Hepatic stellate cell (primary cell): ENCODE data around the gene MXI1.
"Not testable (repeated sequence)": the region's sequence is repeated elsewhere in the genome, so short reads cannot be mapped to it uniquely, and the experiment has no call there.

Source experiments
- DNase-seq: peaks from one replicate; pipeline ENCODE4 v3.0.0; 2011; ENCODE audit warnings: low spot score

The MXI1 gene

DNA sequence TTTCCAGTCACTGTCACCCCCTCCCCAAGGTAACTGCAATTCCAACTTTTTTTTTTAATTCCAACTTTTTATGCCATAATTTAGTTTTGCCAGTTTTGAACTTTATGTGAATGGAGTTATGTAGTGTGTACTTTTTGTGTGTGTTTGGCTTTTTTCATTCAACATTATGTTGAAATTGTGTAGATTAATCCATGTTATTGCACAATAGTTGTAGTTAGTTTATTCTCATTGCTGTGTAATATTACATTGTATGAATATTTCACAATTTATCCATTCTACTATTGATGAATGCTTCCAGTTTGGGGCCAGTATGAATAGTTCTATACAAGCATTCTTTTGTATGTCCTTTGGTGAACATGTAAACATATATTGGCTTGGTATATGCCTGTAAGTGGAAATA is 32.5 kb downstream of the MXI1 start:
- no peak for DNase-seq

DNA sequence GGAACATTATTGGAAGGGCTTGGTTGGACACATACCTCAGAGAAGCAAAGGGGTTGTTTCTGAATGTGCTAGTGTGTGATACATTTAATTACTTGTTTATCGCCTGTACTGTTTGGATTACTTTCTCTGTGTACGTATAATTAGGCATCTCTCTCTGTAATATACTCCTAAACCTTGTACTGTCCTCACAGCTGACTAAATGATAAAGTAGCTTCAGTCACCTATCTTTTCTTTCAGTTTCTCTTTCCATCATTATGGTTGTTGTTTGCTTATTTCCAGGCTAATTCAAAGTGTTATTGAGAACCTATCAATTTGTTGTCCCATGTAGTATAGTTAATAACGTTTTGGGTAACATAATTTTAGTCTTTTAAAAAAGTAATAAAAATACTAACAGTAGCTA is 34.0 kb downstream of the MXI1 start:
- no peak for DNase-seq

DNA sequence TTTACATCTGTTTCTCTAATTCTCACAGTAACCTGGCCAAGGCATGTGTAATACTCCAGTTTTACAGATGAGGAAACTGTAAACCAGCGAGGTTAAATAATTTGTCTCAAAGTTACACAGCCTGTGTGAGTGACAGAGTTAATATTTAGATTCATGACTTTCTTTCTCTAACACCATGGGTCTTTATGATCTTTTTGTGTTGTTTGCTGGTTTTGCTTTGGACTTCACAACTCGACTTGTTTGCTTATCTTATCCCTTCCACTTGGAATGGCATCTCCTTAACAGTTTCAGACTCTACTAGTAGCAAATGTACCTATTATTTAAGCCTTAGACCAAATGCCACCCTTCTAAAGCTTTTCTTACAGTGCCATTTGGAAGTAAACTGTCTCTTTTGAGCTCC is 34.4 kb downstream of the MXI1 start:
- no peak for DNase-seq

DNA sequence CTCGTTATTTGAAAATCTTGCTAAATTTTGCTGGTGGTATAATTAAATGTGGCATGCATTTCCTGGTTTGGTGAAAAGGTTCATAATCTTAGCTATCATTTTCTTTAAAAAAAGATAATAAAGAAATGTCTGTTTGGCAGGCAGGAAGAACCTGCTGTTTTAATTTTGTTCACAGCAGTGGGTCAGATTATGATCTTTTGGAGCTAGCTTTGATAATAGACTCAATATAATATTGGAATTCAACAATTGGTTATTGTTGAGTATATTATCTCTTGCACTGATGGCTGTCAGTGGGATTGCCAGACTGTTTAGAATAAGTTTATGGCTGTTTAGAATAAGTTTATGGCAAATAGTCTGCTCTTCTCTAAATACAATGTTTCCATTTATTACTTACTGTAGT is 35.1 kb downstream of the MXI1 start:
- no peak for DNase-seq

DNA sequence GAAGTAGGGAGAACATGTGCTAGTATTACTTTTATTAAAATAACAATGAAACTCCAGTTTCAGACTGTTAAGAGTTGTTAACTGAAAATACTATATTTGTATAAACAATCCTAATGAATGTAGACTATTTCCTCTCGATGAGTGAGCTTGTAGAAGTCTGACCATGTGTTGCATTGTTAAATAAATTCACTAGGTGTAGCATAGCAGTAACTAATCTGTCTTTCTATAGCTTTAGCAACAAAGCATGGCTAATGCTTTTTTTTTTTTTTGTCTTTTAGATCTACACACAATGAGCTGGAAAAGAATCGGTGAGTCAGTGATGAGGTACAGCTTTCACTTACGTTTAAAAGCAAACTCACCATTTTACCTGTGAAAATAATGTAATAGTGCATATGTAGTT is 37.1 kb downstream of the MXI1 start:
- no peak for DNase-seq

DNA sequence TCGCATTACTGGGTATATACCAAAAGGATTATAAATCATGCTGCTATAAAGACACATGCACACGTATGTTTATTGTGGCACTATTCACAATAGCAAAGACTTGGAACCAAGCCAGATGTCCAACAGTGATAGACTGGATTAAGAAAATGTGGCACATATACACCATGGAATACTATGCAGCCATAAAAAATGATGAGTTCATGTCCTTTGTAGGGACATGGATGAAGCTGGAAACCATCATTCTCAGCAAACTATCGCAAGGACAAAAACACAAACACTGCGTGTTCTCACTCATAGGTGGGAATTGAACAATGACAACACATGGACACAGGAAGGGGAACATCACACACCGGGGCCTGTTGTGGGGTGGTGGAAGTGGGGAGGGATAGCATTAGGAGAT is 40.4 kb downstream of the MXI1 start:
- DNase-seq: not testable (repeated sequence)

DNA sequence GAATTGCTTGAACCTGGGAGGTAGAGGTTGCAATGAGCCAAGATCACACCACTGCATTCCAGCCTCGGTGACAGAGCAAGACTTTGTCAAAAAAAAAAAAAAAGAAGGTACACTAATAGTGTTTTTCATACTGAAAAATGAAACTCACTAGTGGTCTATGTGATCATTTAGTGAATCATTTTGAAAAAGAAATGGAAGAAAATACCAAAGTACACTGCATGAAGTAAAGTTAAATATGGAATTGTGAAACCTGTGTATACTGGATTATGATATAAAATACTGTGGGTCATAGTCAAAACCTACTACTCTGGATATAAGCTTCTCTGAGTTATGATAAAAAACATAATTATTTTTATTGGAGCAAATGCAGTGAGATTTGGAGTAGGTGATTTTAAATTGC is 42.1 kb downstream of the MXI1 start:
- not testable (repeated sequence) for DNase-seq

DNA sequence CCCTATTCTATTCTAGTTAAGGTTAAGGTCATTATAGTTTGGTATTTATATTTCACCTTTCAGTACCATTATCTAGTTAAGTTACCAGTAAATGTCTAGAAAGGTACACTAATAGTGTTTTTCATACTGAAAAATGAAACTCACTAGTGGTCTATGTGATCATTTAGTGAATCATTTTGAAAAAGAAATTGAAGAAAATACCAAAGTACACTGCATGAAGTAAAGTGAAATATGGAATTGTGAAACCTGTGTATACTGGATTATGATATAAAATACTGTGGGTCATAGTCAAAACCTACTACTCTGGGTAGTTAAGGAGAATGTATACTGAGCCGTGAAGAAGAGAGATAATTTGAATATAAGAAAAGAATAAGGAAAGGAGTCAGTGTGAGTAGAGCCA is 44.0 kb downstream of the MXI1 start:
- DNase-seq: not testable (repeated sequence)

DNA sequence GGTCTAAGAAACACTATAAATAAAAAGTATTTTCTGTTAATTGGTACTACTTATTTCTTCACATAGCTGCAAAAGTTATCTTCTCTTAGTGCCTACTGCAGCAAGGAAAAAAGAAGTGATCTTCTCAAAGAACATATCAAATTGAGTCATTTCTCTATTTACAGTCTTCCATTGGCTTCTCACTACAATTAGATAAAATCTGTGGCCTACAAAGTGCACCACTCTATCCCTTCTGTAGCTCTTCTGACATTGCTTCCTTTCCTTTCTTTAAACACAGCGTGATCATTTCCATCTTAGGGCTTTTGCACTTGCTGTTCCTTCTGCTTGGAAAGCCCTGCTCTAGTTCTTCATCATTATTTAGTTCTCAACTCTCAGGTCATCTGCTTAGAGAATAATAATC is 44.7 kb downstream of the MXI1 start:
- DNase-seq: no peak

DNA sequence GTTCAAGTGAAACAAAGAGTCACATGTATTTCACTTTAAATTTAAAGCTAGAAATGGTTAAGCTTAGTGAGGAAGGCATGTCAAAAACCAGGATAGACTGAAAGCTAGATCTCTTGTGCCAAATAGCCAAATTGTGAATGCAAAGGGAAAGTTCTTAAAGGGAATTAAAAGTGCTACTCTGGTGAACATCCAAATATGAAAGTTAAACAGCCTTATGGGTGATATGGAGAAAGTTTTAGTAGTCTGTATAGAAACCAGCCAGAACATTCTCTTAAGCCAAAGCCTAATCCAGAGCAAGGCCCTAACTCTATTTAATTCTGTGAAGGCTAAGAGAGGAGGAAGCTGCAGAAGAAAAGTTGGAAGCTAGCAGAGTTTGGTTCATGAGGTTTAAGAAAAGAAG is 47.1 kb downstream of the MXI1 start:
- DNase-seq: no peak

DNA sequence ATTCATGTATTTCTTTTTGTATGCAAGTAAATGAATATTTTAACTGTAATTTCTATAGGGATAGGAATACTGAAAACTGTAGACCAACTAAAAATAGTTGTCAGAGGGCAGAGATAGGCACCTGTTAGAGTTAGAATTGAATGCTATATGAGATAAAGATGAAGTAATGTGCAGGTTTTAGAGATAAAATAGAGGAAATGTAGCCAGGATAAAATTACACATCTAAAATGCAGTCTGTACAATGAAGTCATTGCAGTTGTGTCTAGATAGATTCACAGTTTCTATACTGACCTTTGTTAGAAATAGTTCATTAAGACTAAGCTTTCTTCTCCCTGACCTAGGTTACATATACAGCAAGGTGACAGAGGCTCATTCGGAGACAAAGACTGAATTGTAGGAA is 51.1 kb downstream of the MXI1 start:
- DNase-seq: no peak

DNA sequence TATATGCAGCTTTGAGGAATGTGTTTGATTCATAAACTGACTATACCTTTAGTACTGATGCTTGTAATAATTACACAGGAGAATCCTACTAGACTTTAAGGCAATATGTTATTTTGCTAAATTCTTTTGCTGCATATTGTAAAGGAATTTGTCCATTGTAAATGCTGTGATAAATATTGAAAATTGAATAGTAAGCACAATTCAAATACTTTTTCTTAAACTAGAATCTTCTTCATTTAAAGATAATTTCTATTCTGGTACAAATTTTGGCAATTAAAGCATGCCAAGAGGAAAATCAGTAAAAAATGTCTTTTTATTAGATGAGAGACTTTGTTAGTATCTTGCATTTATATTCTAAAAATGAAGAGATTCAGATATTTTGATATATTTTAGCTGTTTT is 51.9 kb downstream of the MXI1 start:
- DNase-seq: no peak

DNA sequence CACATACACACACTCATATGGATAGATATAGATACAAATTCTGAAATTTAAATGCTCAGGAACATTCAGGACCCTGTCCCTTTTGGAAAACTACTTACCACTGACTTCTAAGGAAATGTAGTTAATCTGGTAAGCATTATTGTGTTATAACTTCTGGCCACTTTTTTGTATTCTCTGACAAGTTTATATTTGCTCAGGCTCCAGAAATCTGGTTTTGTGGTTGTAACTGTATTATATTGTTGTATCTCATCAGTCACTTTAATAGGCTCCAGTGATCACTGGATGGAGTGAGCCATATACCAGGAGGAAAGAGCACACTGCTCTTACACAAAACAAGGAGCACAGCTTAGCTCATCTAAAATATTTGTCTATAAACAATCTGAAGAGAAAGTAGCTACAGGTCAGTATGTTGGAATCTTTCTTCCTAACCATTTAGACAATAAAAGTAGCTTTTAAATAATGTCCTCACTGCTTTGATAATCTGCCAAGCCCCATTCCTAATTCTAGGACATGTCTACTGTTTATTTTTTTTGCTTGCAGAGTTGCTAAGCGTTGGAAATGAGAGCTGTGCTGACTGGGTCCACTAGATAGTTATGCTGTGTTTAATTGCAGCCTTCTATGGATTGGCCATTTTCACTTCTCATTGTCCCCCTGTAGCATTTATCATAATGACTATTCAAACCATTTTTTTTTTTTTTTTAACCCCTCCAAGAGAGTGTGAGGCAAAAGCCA is 53.5 kb downstream of the MXI1 start:
- DNase-seq: no peak

DNA sequence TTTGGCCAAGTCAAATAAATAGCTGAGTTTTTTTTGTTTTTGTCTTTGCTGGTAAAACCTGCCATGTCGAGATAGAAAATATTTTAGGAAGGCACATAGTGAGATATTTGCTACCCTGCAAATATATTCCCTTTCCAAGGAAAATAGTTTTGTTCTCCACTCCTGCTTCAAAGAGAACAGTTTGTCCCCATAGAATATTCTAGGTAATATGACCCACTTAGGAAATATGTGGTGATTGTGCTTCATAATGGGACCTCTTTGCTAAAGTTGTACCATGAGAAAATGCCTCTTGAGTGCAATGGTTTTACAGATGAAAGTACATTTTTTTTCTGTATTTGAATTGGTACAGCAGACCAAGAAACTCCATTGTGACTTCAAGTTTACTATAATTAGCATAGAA is 55.8 kb downstream of the MXI1 start:
- DNase-seq: no peak

DNA sequence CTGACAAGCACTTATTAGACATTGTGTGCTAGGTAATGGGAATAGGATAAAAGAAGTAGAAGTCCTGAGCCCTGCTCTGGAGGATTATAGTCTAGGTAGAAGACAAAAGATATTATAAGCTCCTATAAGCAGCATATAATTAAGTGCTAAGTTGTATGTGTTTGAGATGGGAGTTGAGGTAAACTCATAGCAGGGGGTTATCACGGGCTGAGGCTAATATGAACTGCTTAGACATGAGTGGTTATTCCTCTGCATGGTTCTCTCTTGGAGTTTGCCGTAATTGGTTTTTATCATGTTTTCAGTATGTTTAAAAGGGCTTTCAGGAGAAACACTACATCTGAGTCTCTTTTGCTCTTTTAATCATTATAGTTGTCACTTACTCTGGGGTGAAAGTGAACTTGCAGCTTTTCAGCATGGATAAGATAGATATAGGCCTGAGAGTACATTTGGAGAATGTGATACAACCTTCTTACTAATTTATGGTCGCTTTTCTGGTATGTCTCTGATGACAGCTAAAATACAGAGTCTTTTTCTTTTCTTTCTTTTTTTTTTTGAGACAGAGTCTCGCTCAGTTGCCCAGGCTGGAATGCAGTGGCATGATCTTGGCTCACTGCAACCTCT is 58.3 kb downstream of the MXI1 start:
- DNase-seq: no peak

DNA sequence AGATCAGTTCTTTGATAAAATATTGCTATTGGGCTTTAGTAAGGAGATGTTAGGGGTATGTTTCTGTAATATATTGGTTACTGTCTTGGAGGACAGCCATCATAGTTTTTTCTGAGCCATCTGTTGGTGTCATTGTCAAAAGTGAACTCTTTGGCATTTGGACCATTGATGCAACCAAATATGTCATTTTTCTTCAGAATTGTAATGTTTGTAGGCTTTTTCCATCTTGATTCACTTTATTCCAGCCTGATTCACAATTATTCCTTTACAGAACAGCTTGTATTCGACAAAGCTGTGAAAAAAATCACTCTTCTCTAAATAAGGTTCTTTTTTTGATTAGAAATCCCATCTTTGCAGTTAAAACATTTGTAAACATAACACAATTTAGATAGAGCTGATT is 59.9 kb downstream of the MXI1 start:
- DNase-seq: no peak

DNA sequence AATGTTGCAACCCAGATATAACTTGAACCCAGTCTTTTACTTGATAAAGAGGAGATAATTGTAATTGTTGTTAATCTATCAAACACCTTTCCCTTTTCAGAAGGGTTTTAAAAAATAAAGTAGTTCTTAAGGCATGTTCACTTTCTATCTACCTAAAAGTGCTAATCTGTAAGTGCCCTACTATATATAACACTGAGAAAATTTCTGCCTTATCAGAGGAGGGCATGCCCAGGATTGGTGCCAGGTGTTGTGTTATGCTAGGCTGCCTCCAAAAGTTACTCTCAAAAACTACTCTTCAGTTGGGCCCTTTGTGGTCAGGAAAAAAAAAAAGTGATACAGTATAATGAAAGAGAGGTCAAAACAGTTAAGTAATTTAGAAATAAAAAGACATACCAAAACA is 61.0 kb downstream of the MXI1 start:
- no peak for DNase-seq

DNA sequence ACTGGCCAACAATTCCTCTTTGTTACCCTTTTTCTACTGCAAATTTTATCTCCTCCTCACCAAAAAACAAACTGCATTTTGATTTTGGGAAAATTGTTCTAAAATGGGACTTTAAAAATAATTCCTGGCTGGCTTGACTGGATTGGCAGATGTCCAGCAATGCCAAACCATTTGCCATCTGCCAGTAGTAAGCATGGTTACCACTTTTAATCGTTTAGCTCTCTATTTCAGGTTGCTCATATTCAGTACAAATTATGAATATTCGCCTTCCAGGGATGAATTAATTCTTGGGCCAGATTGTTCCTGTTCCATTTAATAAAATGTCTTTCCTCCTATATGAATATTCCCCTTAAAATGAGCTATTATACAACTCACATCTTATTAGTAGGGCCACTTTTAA is 61.6 kb downstream of the MXI1 start:
- DNase-seq: no peak

DNA sequence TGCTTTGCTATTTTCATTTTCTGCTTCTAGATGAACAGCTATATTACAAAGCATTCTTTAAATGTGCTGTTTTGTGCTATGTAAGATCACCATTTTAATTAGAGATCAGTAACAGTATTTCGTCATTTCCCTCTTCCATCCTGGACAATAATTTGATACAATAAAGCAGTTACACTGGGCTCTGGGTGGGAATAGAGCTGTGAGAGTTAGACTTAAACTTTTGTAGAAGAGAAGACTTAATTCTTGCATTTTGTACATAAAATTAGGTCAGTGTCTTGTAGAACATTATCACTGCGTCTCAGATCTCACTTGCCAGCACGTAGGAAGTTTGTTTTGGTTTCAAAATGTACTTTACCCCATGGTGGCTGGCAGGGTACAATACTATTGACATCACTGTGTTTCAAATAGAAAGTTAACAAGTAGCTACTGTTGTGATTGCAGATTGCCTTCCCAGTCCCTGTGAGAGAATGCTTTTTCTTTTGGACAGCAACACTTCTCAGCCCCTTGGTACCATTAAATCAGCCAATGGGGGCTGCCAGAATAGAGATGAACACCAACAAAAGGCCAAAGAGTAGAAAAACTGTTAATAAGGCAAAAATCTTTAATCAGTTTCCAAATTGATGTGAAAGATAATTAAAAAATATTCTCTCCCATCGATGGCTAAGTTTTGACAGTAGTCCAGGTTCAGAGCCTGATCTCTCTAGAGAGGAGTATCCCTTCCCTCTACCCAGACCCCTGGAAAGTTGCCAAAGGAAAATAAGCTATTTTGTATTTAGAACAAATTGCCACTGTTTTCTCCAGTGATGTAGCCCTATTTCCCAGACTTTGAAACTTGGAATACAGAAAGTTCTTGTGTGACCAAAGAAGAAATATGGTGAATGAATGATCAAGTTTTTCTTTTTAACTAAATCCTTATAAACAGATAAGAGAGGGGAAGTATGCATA is 62.2 kb downstream of the MXI1 start:
- DNase-seq: peak; percentile 3

DNA sequence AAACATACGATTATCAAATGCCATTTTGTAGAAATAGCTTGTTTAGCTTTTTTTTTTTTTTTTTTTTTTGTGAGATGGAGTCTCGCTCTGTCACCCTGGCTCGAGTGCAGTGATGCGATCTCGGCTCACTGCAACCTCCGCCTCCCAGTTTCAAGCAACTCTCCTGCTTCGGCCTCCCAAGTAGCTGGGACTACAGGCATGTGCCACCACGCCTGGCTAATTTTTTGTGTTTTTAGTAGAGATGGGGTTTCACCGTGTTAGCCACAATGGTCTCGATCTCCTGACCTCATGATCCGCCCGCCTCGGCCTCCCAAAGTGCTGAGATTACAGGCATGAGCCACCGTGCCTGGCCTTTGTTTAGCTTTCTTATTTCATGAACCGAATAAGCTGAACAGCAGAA is 65.6 kb downstream of the MXI1 start:
- DNase-seq: not testable (repeated sequence)

DNA sequence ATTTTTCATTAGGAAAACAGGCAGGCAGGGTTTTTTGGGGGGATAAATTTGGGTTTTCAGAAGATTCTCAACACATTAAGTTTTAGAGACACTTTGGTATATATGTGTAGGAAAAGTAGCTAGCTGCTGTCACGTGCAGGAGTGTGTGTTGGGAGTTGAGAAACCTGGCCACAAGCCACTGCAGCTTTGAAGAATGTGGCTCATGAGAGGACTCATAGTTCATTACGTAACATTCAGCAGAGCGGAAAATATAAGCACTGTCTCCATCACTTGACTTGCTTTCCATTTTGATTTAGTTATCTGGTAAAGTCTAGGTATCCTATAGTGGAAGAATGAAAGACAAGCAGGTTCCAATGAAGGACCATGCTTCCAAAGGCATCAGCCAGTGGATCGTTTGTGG is 66.1 kb downstream of the MXI1 start:
- DNase-seq: no peak

DNA sequence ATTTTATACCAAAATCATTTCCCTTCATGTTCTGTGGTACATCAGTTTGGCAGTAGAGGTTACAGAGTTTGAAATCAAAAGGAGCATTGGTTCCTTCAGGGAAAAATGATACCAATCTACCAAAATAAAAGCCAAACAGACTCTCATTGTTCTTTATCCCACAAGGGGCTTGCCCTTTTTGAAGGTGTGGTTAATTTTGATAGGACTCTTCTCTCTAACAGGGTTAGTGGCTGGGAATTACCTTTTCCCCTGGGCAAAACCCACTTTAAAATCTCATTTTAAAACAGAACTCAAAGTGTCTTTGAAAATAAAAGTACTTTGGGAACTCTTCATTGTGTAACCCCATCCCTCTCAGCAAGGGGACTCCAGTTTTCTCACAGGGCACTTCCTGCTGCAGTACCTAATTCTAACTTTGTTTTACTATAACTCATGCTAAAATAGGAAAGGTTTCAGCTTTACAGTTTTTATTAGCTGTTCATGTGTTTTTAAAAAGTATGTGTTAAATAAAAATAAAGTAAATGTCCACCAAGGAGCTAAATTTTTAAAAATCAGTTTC is 66.7 kb downstream of the MXI1 start:
- DNase-seq: no peak

DNA sequence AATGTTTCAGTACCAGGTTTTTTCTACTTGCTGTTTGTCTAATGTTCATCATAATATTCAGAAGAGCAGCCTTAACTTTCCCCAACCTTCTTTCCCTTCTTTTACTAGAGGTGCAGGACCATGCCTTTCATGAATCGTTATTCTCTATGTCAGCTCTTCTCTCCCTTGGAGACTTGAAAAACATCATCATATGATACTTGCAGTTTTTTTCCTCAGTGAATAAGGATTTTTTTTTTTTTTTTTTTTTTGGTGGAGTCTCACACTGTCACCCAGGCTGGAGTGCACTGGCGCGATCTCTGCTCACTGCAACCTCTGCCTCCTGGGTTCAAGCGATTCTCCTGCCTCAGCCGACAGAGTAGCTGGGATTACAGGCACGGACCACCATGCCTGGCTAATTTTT is 67.2 kb downstream of the MXI1 start:
- DNase-seq: no peak
